H1 (cell line): ENCODE measurements around the gene SLC6A6. TPM values are rescaled to one million over a fixed set of nuclear protein-coding genes. Genes with fewer than 3 reads are reported as not detected.

Experiments used
- CTCF ChIA-PET: fragments of 300-600 bp; sonication (Branson Sonifier 250); formaldehyde crosslinking; loops from one replicate; lab custom pipeline; 2021; ENCODE audit not compliant: partially characterized antibody; lab: Charles Lee
- POLR2A ChIA-PET: fragments of 300-600 bp; sonication (Branson Sonifier 250); formaldehyde crosslinking; loops from one replicate; lab custom pipeline; 2021; ENCODE audit warnings: inconsistent platforms; ENCODE audit not compliant: partially characterized antibody; lab: Charles Lee
- DNase-seq, 2 experiments: peaks; one replicate each; pipeline versions ENCODE4 v3.0.0 to v3.0.0-alpha.2; 2010 to 2022; ENCODE audit warnings: low spot score in 2 of 2, low read depth in 1 of 2, mixed read lengths in 1 of 2
- FAIRE-seq: peaks from 2 replicates; lab custom pipeline; 2011; peaks lifted over from hg19 to GRCh38; lab: Jason Lieb, UNC
- H2AFZ ChIP-seq: 2 replicates; pipeline ENCODE4 v1.8.1; 2012; ENCODE audit warnings: low read length, inconsistent platforms
- H2AK5ac ChIP-seq: 2 replicates; pipeline ENCODE4 v1.6.1; 2013; ENCODE audit warnings: low read depth, low read length
- H2BK120ac ChIP-seq: replicated peaks from 2 replicates; pipeline ENCODE3; 2013; ENCODE audit warnings: low read depth, low read length, inconsistent platforms
- H2BK12ac ChIP-seq: 2 replicates; pipeline ENCODE4 v1.6.1; 2013; ENCODE audit warnings: low read depth, low read length
- H2BK15ac ChIP-seq: 2 replicates; pipeline ENCODE4 v1.6.1; 2013; ENCODE audit warnings: low read length
- H2BK20ac ChIP-seq: 2 replicates; pipeline ENCODE4 v1.6.1; 2013; ENCODE audit warnings: low read length
- H2BK5ac ChIP-seq: 2 replicates; pipeline ENCODE4 v1.6.1; 2013; ENCODE audit warnings: low read depth, low read length
- H3K14ac ChIP-seq: 2 replicates; pipeline ENCODE4 v1.6.1; 2013; ENCODE audit warnings: inconsistent platforms; ENCODE audit not compliant: insufficient read length
- H3K18ac ChIP-seq: 2 replicates; pipeline ENCODE4 v1.6.1; 2013; ENCODE audit warnings: low read length; ENCODE audit errors: extremely low read depth
- H3K23ac ChIP-seq: 2 replicates; pipeline ENCODE4 v1.6.1; 2013; ENCODE audit warnings: inconsistent platforms; ENCODE audit not compliant: insufficient read length
- H3K23me2 ChIP-seq: 2 replicates; pipeline ENCODE4 v1.6.1; 2013; ENCODE audit warnings: low read depth, low read length
- H3K27ac ChIP-seq: 2 replicates; pipeline ENCODE4 v1.6.1; 2011; ENCODE audit warnings: low read depth, low read length, inconsistent platforms
- H3K27me3 ChIP-seq, 4 experiments: replicated peaks in 1 of 4; 1 replicate in 1 of 4; 2 replicates in 3 of 4; pipeline versions ENCODE4 v1.6.1 to v1.8.1; 2011 to 2013; ENCODE audit warnings: low read length in 3 of 4, mild to moderate bottlenecking in 3 of 4, inconsistent platforms in 2 of 4, mixed read lengths in 2 of 4, moderate library complexity in 1 of 4; ENCODE audit not compliant: control insufficient read depth in 3 of 4, insufficient read depth in 3 of 4; ENCODE audit errors: extremely low read depth in 1 of 4
- H3K36me3 ChIP-seq, 4 experiments: 2 replicates each; pipeline versions ENCODE4 v1.6.1 to v1.8.1; 2011 to 2013; ENCODE audit warnings: mild to moderate bottlenecking in 4 of 4, low read length in 3 of 4, moderate library complexity in 2 of 4, control low read depth in 1 of 4, inconsistent platforms in 1 of 4; ENCODE audit not compliant: insufficient read depth in 4 of 4, control insufficient read depth in 2 of 4
- H3K4ac ChIP-seq: replicated peaks from 2 replicates; pipeline ENCODE3; 2013; ENCODE audit warnings: low read length, low read depth, mixed read lengths, inconsistent platforms; ENCODE audit not compliant: insufficient read length
- H3K4me1 ChIP-seq, 4 experiments: replicated peaks in 1 of 4; 1 replicate in 1 of 4; 2 replicates in 3 of 4; pipeline versions ENCODE4 v1.6.1 to v1.8.1; 2011 to 2013; ENCODE audit warnings: low read length in 3 of 4, inconsistent platforms in 2 of 4, mixed read lengths in 1 of 4; ENCODE audit not compliant: insufficient read depth in 4 of 4, control insufficient read depth in 3 of 4
- H3K4me2 ChIP-seq, 2 experiments: 2 replicates each; pipeline versions ENCODE4 v1.6.1 to v1.8.1; 2011 to 2013; ENCODE audit warnings: low read depth in 2 of 2, low read length in 2 of 2, control low read depth in 1 of 2, inconsistent platforms in 1 of 2, mild to moderate bottlenecking in 1 of 2; ENCODE audit not compliant: insufficient read depth in 1 of 2
- H3K4me3 ChIP-seq, 4 experiments: fragments of 200-600, 300-600 bp in 1 of 4; sonication (generic), shearing (Covaris generic), sonication (Bioruptor Twin) in 1 of 4; 2 replicates each; pipeline versions ENCODE4 v1.5.1 to v1.8.1; 2011 to 2016; ENCODE audit warnings: low read length in 4 of 4, low read depth in 3 of 4, control low read depth in 2 of 4, inconsistent platforms in 2 of 4, mild to moderate bottlenecking in 2 of 4, mixed read lengths in 1 of 4, moderate library complexity in 1 of 4; ENCODE audit not compliant: insufficient read depth in 2 of 4; ENCODE audit errors: extremely low read depth in 1 of 4
- H3K56ac ChIP-seq: replicated peaks from 2 replicates; pipeline ENCODE3; 2013; ENCODE audit warnings: low read depth, mild to moderate bottlenecking, mixed read lengths, low read length, inconsistent platforms; ENCODE audit not compliant: insufficient read length
- H3K79me1 ChIP-seq: 2 replicates; pipeline ENCODE4 v1.6.1; 2013; ENCODE audit warnings: low read depth, low read length, control low read depth
- H3K79me2 ChIP-seq, 2 experiments: 2 replicates each; pipeline versions ENCODE4 v1.6.1 to v1.8.1; 2012 to 2013; ENCODE audit warnings: low read length in 2 of 2, mild to moderate bottlenecking in 2 of 2, inconsistent platforms in 1 of 2; ENCODE audit not compliant: insufficient read depth in 2 of 2, control insufficient read depth in 1 of 2
- H3K9ac ChIP-seq, 4 experiments: replicated peaks in 1 of 4; 1 replicate in 1 of 4; 2 replicates in 3 of 4; pipeline versions ENCODE4 v1.6.1 to v1.8.1; 2011 to 2013; ENCODE audit warnings: low read depth in 3 of 4, low read length in 3 of 4, control low read depth in 2 of 4, mild to moderate bottlenecking in 2 of 4, moderate library complexity in 2 of 4, inconsistent platforms in 1 of 4; ENCODE audit errors: extremely low read depth in 1 of 4
- H3K9me3 ChIP-seq, 2 experiments: 2 replicates each; pipeline versions ENCODE4 v1.6.1 to v1.8.1; 2012 to 2013; ENCODE audit warnings: mild to moderate bottlenecking in 2 of 2, moderate library complexity in 2 of 2, control low read depth in 1 of 2, inconsistent platforms in 1 of 2, low read depth in 1 of 2, low read length in 1 of 2, mixed read lengths in 1 of 2; ENCODE audit not compliant: insufficient read depth in 2 of 2
- H4K20me1 ChIP-seq, 2 experiments: replicated peaks in 1 of 2; 2 replicates each; pipeline versions ENCODE3 to v1.8.1; 2011 to 2013; ENCODE audit warnings: inconsistent platforms in 2 of 2, low read length in 2 of 2, mild to moderate bottlenecking in 1 of 2; ENCODE audit not compliant: insufficient read depth in 2 of 2, control insufficient read depth in 1 of 2
- H4K5ac ChIP-seq: 2 replicates; pipeline ENCODE4 v1.6.1; 2013; ENCODE audit warnings: low read length, low read depth, mixed read lengths, inconsistent platforms; ENCODE audit not compliant: insufficient read length
- H4K8ac ChIP-seq: 2 replicates; pipeline ENCODE4 v1.8.0; 2013; ENCODE audit warnings: mild to moderate bottlenecking, moderate library complexity, low read length, inconsistent platforms; ENCODE audit not compliant: insufficient read depth; ENCODE audit errors: extremely low read depth
- H4K91ac ChIP-seq: replicated peaks from 2 replicates; pipeline ENCODE3; 2013; ENCODE audit warnings: low read length, mixed read lengths, inconsistent platforms; ENCODE audit not compliant: insufficient read length
- BCL11A ChIP-seq, 2 experiments: IDR thresholded peaks; one replicate each; pipeline ENCODE4 v1.6.1; 2011; ENCODE audit warnings: low read depth in 2 of 2, low read length in 2 of 2, mild to moderate bottlenecking in 2 of 2
- EZH2 ChIP-seq: fragments of 200-600 bp; sonication (generic); IDR thresholded peaks from 2 replicates; pipeline ENCODE4 v1.7.1; 2012; ENCODE audit warnings: low read depth, mild to moderate bottlenecking, moderate library complexity, low read length, inconsistent platforms; ENCODE audit not compliant: severe bottlenecking
- GABPA ChIP-seq: IDR thresholded peaks from 2 replicates; pipeline ENCODE4 v1.6.1; 2011; ENCODE audit warnings: mild to moderate bottlenecking, low read length, moderate library complexity, borderline replicate concordance; ENCODE audit not compliant: insufficient read depth
- WGBS, 2 experiments: shearing (Covaris generic) in 1 of 2; methylation state at CpG; one replicate each; pipeline versions ENCODE4 v1.1.6 to v1.1.7; 2013 to 2015; ENCODE audit warnings: low lambda C conversion rate in 2 of 2, mixed read lengths in 2 of 2, inconsistent platforms in 1 of 2, low coverage in 1 of 2, missing lambda C conversion rate in 1 of 2; ENCODE audit not compliant: insufficient replicate concordance in 2 of 2, insufficient coverage in 1 of 2, insufficient read length in 1 of 2; ENCODE audit errors: extremely low coverage in 1 of 2, missing lambda C conversion rate in 1 of 2; 5-methylcytosine and 5-hydroxymethylcytosine counted together
- polyA plus RNA-seq, 7 experiments: library from polyadenylated mRNA; depleted of rRNA in 3 of 7; stranded (reverse) in 5 of 7; unstranded in 2 of 7; fragments of >200 nt in 5 of 7; fragments of 200-250 nt in 2 of 7; gene quantifications; 1 replicate in 5 of 7; 2 replicates in 1 of 7; 4 replicates in 1 of 7; pipeline versions ENCODE4 v1.2.1 to v1.2.3, GENCODE V29; 2011 to 2013; ENCODE audit warnings: missing spikeins in 2 of 7, mixed read lengths in 2 of 7
- total RNA-seq: library from RNA; stranded (reverse); fragmentation: NEBNext Ultra II Directional; extraction: Animal tissue kit (Norgen Biotek cat#: 25700); gene quantifications from 2 replicates; pipeline ENCODE4 v1.2.1, GENCODE V29; 2021

The SLC6A6 gene
- total and polyA plus RNA-seq, 2 of the 8 experiments (the other 6 are each of a cell fraction or from before 2014, with no cell fraction given): 66.2 to 144 TPM

GRCh38 chr3:14521611-14522010, 119.2 kb downstream of the SLC6A6 start:
- CTCF ChIA-PET: interaction anchor here (1.5 to 9.5 kb wide), 5 partner anchors 13 to 318 kb away, joined by 4 to 103 read pairs (median 9); no protein-coding TSS in a partner anchor
- Histone ChIP-seq H3K27me3 (no peaks in the 10 kb centered on the region), H3K4me3 (no peak overlapping the region), H2BK5ac (0 out of 2 replicates have a peak overlapping the region, but pooled peaks have one; percentile 44), H3K56ac (no peak overlapping the region), H4K8ac (no peak overlapping the region), H4K20me1 (no peaks in the 10 kb centered on the region), H2AK5ac (0 out of 2 replicates have a peak overlapping the region, but pooled peaks have one; percentile 2), H3K36me3 (no peaks in the 10 kb centered on the region), H3K23me2 (no peaks in the 10 kb centered on the region), H3K4ac (no peak overlapping the region), H3K27ac (no peak overlapping the region), H3K79me2 (no peaks in the 10 kb centered on the region), H3K18ac (0 out of 2 replicates have a peak overlapping the region, but pooled peaks have one; percentile 19), H2BK20ac (no peak overlapping the region), H3K14ac (no peak overlapping the region), H2AFZ (no peak overlapping the region), H3K23ac (no peak overlapping the region), H2BK12ac (no peak overlapping the region), H3K79me1 (no peaks in the 10 kb centered on the region), H4K5ac (no peak overlapping the region), H3K4me1 (peaks cover 4 to 12% (median 8%) of the 10 kb centered on the region in 4 experiments), H2BK120ac (no peak overlapping the region), H4K91ac (peak overlapping the region; percentile 7), H3K9ac (no peak overlapping the region), H3K9me3 (no peaks in the 10 kb centered on the region), H2BK15ac (peak overlapping the region; percentile 88; the same call in 1 of the 2 replicates), H3K4me2 (no peak overlapping the region)
- 75% methylated on average over 10 of the region's 12 CpGs; no CpG with 5 or more reads in 1 of the 2 experiments for WGBS, 2 experiments
- POLR2A ChIA-PET: interaction anchor here (0.6 to 3.1 kb wide), 2 partner anchors 11 to 100 kb away, joined by 3 to 10 read pairs; no protein-coding TSS in a partner anchor
- no peak for DNase-seq
- TF ChIP-seq EZH2: no peak
- TF ChIP-seq GABPA: no peak
- no peak for TF ChIP-seq BCL11A (IDR thresholded peaks at IDR 0.05; ENCODE audit: low read depth in 2 of 2, low read length in 2 of 2)
- no peak for FAIRE-seq
